Ureter (tissue), 1 donor: ENCODE data around the gene CABP7. TPM values are rescaled to one million over a fixed set of nuclear protein-coding genes. Genes with fewer than 3 reads are reported as not detected.

ENCODE experiments used
- DNase-seq: peaks from one replicate; pipeline ENCODE4 v3.0.0-alpha.2; 2020; ENCODE audit warnings: low spot score
- total RNA-seq: library from RNA; stranded (reverse); gene quantifications from one replicate; pipeline ENCODE4 v1.2.4, GENCODE V29; 2023
- donor health status: DM: yes; HTN: yes; CAD: no.

CABP7 gene
- total RNA-seq, 1 donor from 2014 or later = not detected

- DNase-seq = no peak
Observed at GRCh38 chr22:29722587-29722986, 2.8 kb downstream of the CABP7 start.

- no peak for DNase-seq
Observed at GRCh38 chr22:29723766-29724165, 4.0 kb downstream of the CABP7 start.

- no peak for DNase-seq
Observed at GRCh38 chr22:29724843-29725242, 5.0 kb downstream of the CABP7 start.

GRCh38 chr22:29726106-29726505, 6.3 kb downstream of the CABP7 start:
- DNase-seq = no peak

- DNase-seq = no peak
Observed at GRCh38 chr22:29726512-29727130, 6.8 kb downstream of the CABP7 start.

GRCh38 chr22:29727131-29727523, 7.3 kb downstream of the CABP7 start:
- no peak for DNase-seq

GRCh38 chr22:29729161-29729560, 9.4 kb downstream of the CABP7 start:
- no peak for DNase-seq

GRCh38 chr22:29731058-29731850, 11.5 kb downstream of the CABP7 start:
- no peak for DNase-seq

GRCh38 chr22:29732883-29733282, 13.1 kb downstream of the CABP7 start:
- no peak for DNase-seq

GRCh38 chr22:29733362-29734201, 13.8 kb downstream of the CABP7 start:
- DNase-seq = peak; percentile 57

GRCh38 chr22:29734406-29734805, 14.6 kb downstream of the CABP7 start:
- DNase-seq = no peak

- no peak for DNase-seq
Observed at GRCh38 chr22:29734838-29735237, 15.0 kb downstream of the CABP7 start.

GRCh38 chr22:29735416-29735815, 15.6 kb downstream of the CABP7 start:
- no peak for DNase-seq

GRCh38 chr22:29737251-29738117, 17.7 kb downstream of the CABP7 start:
- no peak for DNase-seq

GRCh38 chr22:29738118-29738815, 18.5 kb downstream of the CABP7 start:
- DNase-seq = no peak

GRCh38 chr22:29739346-29739875, 19.6 kb downstream of the CABP7 start:
- no peak for DNase-seq

GRCh38 chr22:29740216-29740615, 20.4 kb downstream of the CABP7 start:
- no peak for DNase-seq

GRCh38 chr22:29741926-29742325, 22.1 kb downstream of the CABP7 start:
- DNase-seq = no peak

GRCh38 chr22:29742326-29742725, 22.5 kb downstream of the CABP7 start:
- DNase-seq = no peak

- peak; percentile 61 for DNase-seq
Observed at GRCh38 chr22:29744902-29745301, 25.1 kb downstream of the CABP7 start.

- no peak for DNase-seq
Observed at GRCh38 chr22:29747832-29748231, 28.0 kb downstream of the CABP7 start.
